Caco-2 (cell line): ENCODE measurements around the gene SLC1A3. TPM values are rescaled to one million over a fixed set of nuclear protein-coding genes. Genes with fewer than 3 reads are reported as not detected.

ENCODE experiments used
- BruUV-seq: library from RNA; stranded (reverse); fragments of 400-500 nt; replicated peaks from 2 replicates; lab custom pipeline; 2021; lab: Mats Ljungman, UMichigan
- CTCF ChIA-PET: fragments of 300-600 bp; sonication (Branson Sonifier 250); formaldehyde crosslinking; loops from one replicate; lab custom pipeline; 2022; ENCODE audit warnings: antibody characterized with exemption; lab: Charles Lee
- POLR2A ChIA-PET: fragments of 300-600 bp; sonication (Branson Sonifier 250); formaldehyde crosslinking; loops from one replicate; lab custom pipeline; 2022; ENCODE audit warnings: antibody characterized with exemption; lab: Charles Lee
- DNase-seq, 2 experiments: peaks; one replicate each; pipeline versions ENCODE4 v3.0.0 to v3.0.0-alpha.2; 2020 to 2022
- H3K27me3 ChIP-seq: replicated peaks from 2 replicates; pipeline ENCODE4 v1.6.0; 2011; ENCODE audit warnings: low read length; ENCODE audit not compliant: control insufficient read depth, insufficient read depth
- H3K36me3 ChIP-seq: 2 replicates; pipeline ENCODE4 v1.5.1; 2011; ENCODE audit warnings: low read length; ENCODE audit not compliant: control insufficient read depth, insufficient read depth
- H3K4me1 ChIP-seq: fragments of 250-450 bp; sonication (Bioruptor Pico); 2 replicates; pipeline ENCODE4 v1.5.1; 2020; ENCODE audit warnings: mild to moderate bottlenecking
- H3K4me3 ChIP-seq: 2 replicates; pipeline ENCODE4 v1.5.1; 2011; ENCODE audit warnings: low read depth, mild to moderate bottlenecking, control low read depth, low read length
- H3K9me3 ChIP-seq: fragments of 250-450 bp; sonication (Bioruptor Pico); 2 replicates; pipeline ENCODE4 v1.5.1; 2020; ENCODE audit warnings: mild to moderate bottlenecking, moderate library complexity
- H3K27ac Mint-ChIP-seq: one replicate; pipeline ENCODE4 v1.8.0; 2022; ENCODE audit warnings: mixed read lengths; ENCODE audit not compliant: unreplicated experiment
- H3K27me3 Mint-ChIP-seq: one replicate; pipeline ENCODE4 v1.8.0; 2022; ENCODE audit warnings: mixed read lengths; ENCODE audit not compliant: insufficient read depth, unreplicated experiment
- H3K36me3 Mint-ChIP-seq: one replicate; pipeline ENCODE4 v1.8.0; 2022; ENCODE audit warnings: mild to moderate bottlenecking, mixed read lengths; ENCODE audit not compliant: insufficient read depth, unreplicated experiment
- H3K4me1 Mint-ChIP-seq: one replicate; pipeline ENCODE4 v1.8.0; 2022; ENCODE audit warnings: low read depth, mixed read lengths; ENCODE audit not compliant: unreplicated experiment
- H3K4me3 Mint-ChIP-seq: one replicate; pipeline ENCODE4 v1.8.0; 2022; ENCODE audit warnings: mild to moderate bottlenecking, moderate library complexity, mixed read lengths; ENCODE audit not compliant: unreplicated experiment
- H3K9me3 Mint-ChIP-seq: one replicate; pipeline ENCODE4 v1.8.0; 2022; ENCODE audit warnings: mixed read lengths; ENCODE audit not compliant: unreplicated experiment
- intact Hi-C: fragments of 100-400 bp; cut with micrococcal nuclease; formaldehyde crosslinking; loops from one replicate; pipeline ENCODE4 v1.10.0; 2022; ENCODE audit not compliant: unreplicated experiment
- total RNA-seq: library from RNA; stranded (reverse); gene quantifications from 2 replicates; pipeline ENCODE4 v1.2.3, GENCODE V29; 2022
- TF ChIP-seq, protein P1 (sequence below), 2 experiments: fragments of 200-600 bp in 1 of 2; IDR thresholded peaks; 1 replicate in 1 of 2; 2 replicates in 1 of 2; pipeline versions ENCODE4 v1.5.1 to v1.8.0; 2011 to 2022; ENCODE audit warnings: antibody characterized with exemption in 1 of 2, control low read depth in 1 of 2, inconsistent platforms in 1 of 2, low read depth in 1 of 2, low read length in 1 of 2, mild to moderate bottlenecking in 1 of 2, moderate library complexity in 1 of 2; ENCODE audit not compliant: insufficient read depth in 1 of 2, severe bottlenecking in 1 of 2, unreplicated experiment in 1 of 2

Gene SLC1A3
- total RNA-seq, 1 experiment from 2014 or later, result 178 TPM

DNA sequence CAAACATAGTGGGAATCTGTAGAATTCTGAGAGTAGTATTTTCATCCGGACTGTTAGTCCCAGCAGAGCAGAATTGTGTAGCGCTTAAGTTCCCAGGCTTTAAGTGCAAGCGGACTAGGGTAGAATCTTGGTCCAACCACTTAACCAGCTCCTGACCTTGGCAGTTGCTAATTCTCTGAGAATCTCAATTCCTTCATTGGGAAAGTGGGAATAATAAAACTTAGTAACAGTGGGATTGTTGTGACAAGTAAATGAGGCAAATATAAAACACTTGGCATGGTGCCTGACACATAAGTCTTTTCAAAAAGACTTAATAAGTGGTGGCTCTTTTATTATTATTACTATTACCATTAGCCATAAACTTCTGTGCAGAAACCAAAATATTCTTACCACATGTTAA lies 8.4 kb upstream of the SLC1A3 start:
- CTCF ChIA-PET, result no interaction called here
- peaks cover 2% of the 10 kb centered on the region; the same call in 1 of the 2 replicates for H3K4me1 ChIP-seq
- no peaks in the 10 kb centered on the region for H3K9me3 ChIP-seq
- DNase-seq, result no peak
- Mint-ChIP-seq H3K4me3 (no peak overlapping the region), H3K36me3 (no peaks in the 10 kb centered on the region), H3K4me1 (peaks cover 7% of the 10 kb centered on the region), H3K9me3 (peaks cover 10% of the 10 kb centered on the region), H3K27me3 (no peaks in the 10 kb centered on the region), H3K27ac (no peak overlapping the region)
- no TSS peak for BruUV-seq
- no peaks in the 10 kb centered on the region for H3K36me3 ChIP-seq
- intact Hi-C loops, result no loop called here
- H3K27me3 ChIP-seq, result no peaks in the 10 kb centered on the region
- TF ChIP-seq, protein P1, sequence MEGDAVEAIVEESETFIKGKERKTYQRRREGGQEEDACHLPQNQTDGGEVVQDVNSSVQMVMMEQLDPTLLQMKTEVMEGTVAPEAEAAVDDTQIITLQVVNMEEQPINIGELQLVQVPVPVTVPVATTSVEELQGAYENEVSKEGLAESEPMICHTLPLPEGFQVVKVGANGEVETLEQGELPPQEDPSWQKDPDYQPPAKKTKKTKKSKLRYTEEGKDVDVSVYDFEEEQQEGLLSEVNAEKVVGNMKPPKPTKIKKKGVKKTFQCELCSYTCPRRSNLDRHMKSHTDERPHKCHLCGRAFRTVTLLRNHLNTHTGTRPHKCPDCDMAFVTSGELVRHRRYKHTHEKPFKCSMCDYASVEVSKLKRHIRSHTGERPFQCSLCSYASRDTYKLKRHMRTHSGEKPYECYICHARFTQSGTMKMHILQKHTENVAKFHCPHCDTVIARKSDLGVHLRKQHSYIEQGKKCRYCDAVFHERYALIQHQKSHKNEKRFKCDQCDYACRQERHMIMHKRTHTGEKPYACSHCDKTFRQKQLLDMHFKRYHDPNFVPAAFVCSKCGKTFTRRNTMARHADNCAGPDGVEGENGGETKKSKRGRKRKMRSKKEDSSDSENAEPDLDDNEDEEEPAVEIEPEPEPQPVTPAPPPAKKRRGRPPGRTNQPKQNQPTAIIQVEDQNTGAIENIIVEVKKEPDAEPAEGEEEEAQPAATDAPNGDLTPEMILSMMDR (IDR thresholded peaks at IDR 0.05; ENCODE audit: insufficient read depth in 1 of 2, low read depth in 1 of 2, low read length in 1 of 2, severe bottlenecking in 1 of 2, unreplicated experiment in 1 of 2), result no peak
- H3K4me3 ChIP-seq, result no peak overlapping the region
- POLR2A ChIA-PET, result no interaction called here

DNA sequence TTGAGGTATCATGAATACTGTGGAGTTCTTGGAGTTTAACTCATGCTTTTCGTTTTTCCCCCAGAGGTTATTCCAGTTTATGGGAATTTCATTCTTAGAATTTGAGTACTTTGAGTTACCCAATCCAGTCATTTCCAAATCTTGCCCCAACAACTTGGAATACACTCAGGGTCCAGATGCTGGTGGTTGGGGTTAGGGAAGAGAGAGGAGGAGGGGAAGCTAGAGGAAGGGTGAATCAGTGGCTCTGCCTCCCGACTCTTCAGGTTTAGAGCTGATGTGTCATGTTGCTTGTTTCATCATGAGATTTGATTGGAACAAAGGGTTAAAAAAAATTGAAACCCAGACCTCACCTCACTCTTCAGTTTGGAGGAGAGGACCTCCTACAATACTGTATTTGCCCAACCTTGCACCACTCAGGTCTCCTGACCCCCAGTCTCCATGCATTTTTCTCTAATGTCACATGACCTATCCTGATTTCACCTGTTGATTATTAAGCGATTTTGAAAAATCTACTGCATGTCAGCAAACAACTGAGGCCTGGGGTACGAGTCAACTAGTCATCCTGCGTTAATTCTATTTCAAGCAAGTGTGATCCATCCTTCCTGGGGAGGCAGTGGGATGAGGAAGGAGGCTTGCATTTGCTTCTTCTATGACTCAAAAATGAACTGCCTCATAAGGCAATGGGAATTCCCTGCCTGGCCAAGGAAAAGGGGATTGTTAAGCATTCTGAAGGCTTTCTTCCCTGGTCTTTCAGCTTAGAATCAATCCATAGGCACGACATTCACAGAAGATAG lies 6.2 kb upstream of the SLC1A3 start:
- H3K4me1 Mint-ChIP-seq, result peaks cover 16% of the 10 kb centered on the region

DNA sequence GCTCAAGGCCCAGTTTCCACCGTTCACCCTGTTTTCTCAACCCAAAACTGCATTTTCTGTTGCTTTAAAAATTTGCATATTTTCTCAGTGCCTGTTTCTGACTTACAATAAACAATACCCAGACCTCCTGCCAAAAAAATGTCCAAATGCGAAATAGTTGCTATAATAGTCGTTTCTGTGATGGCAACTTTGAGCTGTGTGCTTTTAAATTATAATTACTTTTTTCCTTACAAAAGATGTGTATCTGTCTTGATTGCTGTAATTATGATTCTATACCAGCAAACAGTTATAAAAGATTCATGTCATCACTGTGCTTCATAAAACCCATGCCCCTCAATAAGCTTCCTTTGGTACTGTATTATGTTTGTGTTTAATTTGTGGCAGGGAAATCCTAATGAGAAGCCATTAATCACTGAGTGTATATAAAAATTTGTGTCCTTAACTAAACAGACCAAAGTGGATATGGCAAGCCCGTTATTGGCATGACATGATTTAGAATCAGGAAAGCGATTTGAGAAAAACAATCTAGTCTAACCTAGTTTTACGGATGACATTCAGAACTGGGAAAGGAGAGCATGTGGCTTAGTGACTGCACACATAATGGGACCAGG lies 5.4 kb upstream of the SLC1A3 start:
- Mint-ChIP-seq H3K4me3 (no peak overlapping the region), H3K4me1 (peaks cover 20% of the 10 kb centered on the region), H3K36me3 (peaks cover 2% of the 10 kb centered on the region), H3K9me3 (peaks cover 10% of the 10 kb centered on the region), H3K27ac (no peak overlapping the region), H3K27me3 (no peaks in the 10 kb centered on the region)
- CTCF ChIA-PET, result no interaction called here
- no peak overlapping the region for H3K4me3 ChIP-seq
- intact Hi-C loops, result loop anchor here (10.0 kb wide), 1 partner anchor 274 kb away; the partner anchor contains the start of gene NIPBL
- no peaks in the 10 kb centered on the region for H3K36me3 ChIP-seq
- peaks cover 27% of the 10 kb centered on the region for H3K4me1 ChIP-seq
- POLR2A ChIA-PET, result no interaction called here
- no peaks in the 10 kb centered on the region for H3K27me3 ChIP-seq
- no peak for DNase-seq
- TF ChIP-seq, protein P1 (IDR thresholded peaks at IDR 0.05; ENCODE audit: insufficient read depth in 1 of 2, low read depth in 1 of 2, low read length in 1 of 2, severe bottlenecking in 1 of 2, unreplicated experiment in 1 of 2), result no peak
- no peaks in the 10 kb centered on the region for H3K9me3 ChIP-seq
- no TSS peak for BruUV-seq

More for the DNA sequence above, 6.2 kb upstream of the SLC1A3 start:
- no peak overlapping the region for H3K4me3 ChIP-seq
- Mint-ChIP-seq H3K27me3 (no peaks in the 10 kb centered on the region), H3K36me3 (no peaks in the 10 kb centered on the region), H3K27ac (no peak overlapping the region), H3K9me3 (peaks cover 10% of the 10 kb centered on the region), H3K4me3 (no peak overlapping the region)
- H3K9me3 ChIP-seq, result no peaks in the 10 kb centered on the region
- H3K27me3 ChIP-seq, result no peaks in the 10 kb centered on the region
- intact Hi-C loops, result loop anchor here (10.0 kb wide), 1 partner anchor 275 kb away; the partner anchor contains the start of gene NIPBL
- ChIA-PET CTCF (no interaction called here), POLR2A (no interaction called here)
- TF ChIP-seq, protein P1 (IDR thresholded peaks at IDR 0.05; ENCODE audit: insufficient read depth in 1 of 2, low read depth in 1 of 2, low read length in 1 of 2, severe bottlenecking in 1 of 2, unreplicated experiment in 1 of 2), result no peak
- no peaks in the 10 kb centered on the region for H3K36me3 ChIP-seq
- BruUV-seq, result no TSS peak
- H3K4me1 ChIP-seq, result peaks cover 20% of the 10 kb centered on the region
- DNase-seq, result no peak
